GM04503 (cell line): Measurements from ENCODE around the gene TTC38.

Source experiments
- DNase-seq: peaks from one replicate; pipeline ENCODE4 v3.0.0-alpha.2; 2012; ENCODE audit warnings: low read depth

Gene TTC38

GRCh38 chr22:46267431-46268279 is at the start of gene TTC38:
Gene TTC38, plus strand, starts transcription at chr22:46268008. Its CDS starts 32 bp downstream, at chr22:46268040.
- DNase-seq = peak; percentile 30

GRCh38 chr22:46219636-46220035 is 48.2 kb upstream of the TTC38 start:
- DNase-seq = no peak

GRCh38 chr22:46220921-46221320 is 46.9 kb upstream of the TTC38 start:
- DNase-seq = no peak

- no peak for DNase-seq
Measured at GRCh38 chr22:46224044-46224897, 43.5 kb upstream of the TTC38 start.

GRCh38 chr22:46224898-46225290 is 42.9 kb upstream of the TTC38 start:
- no peak for DNase-seq

GRCh38 chr22:46225631-46226030 is 42.2 kb upstream of the TTC38 start:
- DNase-seq = no peak

- no peak for DNase-seq
Measured at GRCh38 chr22:46226577-46226976, 41.2 kb upstream of the TTC38 start.

- no peak for DNase-seq
Measured at GRCh38 chr22:46229701-46230100, 38.1 kb upstream of the TTC38 start.

- DNase-seq = no peak
Measured at GRCh38 chr22:46230262-46230901, 37.4 kb upstream of the TTC38 start.

- no peak for DNase-seq
Measured at GRCh38 chr22:46233231-46233630, 34.6 kb upstream of the TTC38 start.

- no peak for DNase-seq
Measured at GRCh38 chr22:46234969-46235368, 32.8 kb upstream of the TTC38 start.

GRCh38 chr22:46237453-46238124 is 30.2 kb upstream of the TTC38 start:
- DNase-seq = no peak

- no peak for DNase-seq
Measured at GRCh38 chr22:46238541-46238940, 29.3 kb upstream of the TTC38 start.

GRCh38 chr22:46239261-46240048 is 28.4 kb upstream of the TTC38 start:
- DNase-seq = no peak

GRCh38 chr22:46240073-46240472 is 27.7 kb upstream of the TTC38 start:
- no peak for DNase-seq

GRCh38 chr22:46240506-46240905 is 27.3 kb upstream of the TTC38 start:
- no peak for DNase-seq

- no peak for DNase-seq
Measured at GRCh38 chr22:46240907-46241306, 26.9 kb upstream of the TTC38 start.

- DNase-seq = no peak
Measured at GRCh38 chr22:46241396-46242007, 26.3 kb upstream of the TTC38 start.

GRCh38 chr22:46242076-46242475 is 25.7 kb upstream of the TTC38 start:
- no peak for DNase-seq

GRCh38 chr22:46244771-46245170 is 23.0 kb upstream of the TTC38 start:
- no peak for DNase-seq

- no peak for DNase-seq
Measured at GRCh38 chr22:46245511-46245910, 22.3 kb upstream of the TTC38 start.
